Adrenal gland (tissue), 5 donors: ENCODE results near the gene PRPF38B.

ENCODE experiments used
- POLR2A ChIP-seq, 2 donors: fragments of 450-650 bp; IDR thresholded peaks; one replicate each; pipeline ENCODE4 v1.6.1; 2017; ENCODE audit warnings: antibody characterized with exemption in 2 of 2, mild to moderate bottlenecking in 2 of 2, moderate library complexity in 1 of 2
- TF ChIP-seq, protein P1 (sequence below), 6 experiments: fragments of 450-650 bp in 4 of 6; fragments of 200-600 bp in 2 of 6; sonication (generic) in 1 of 6; IDR thresholded peaks; 1 replicate in 5 of 6; 2 replicates in 1 of 6; pipeline versions ENCODE4 v1.5.1 to v1.8.0; 2016 to 2021; ENCODE audit warnings: antibody characterized with exemption in 6 of 6, mild to moderate bottlenecking in 2 of 6, moderate library complexity in 1 of 6
- donor health status: DM: no; HTN: no; CAD: no.

DNA sequence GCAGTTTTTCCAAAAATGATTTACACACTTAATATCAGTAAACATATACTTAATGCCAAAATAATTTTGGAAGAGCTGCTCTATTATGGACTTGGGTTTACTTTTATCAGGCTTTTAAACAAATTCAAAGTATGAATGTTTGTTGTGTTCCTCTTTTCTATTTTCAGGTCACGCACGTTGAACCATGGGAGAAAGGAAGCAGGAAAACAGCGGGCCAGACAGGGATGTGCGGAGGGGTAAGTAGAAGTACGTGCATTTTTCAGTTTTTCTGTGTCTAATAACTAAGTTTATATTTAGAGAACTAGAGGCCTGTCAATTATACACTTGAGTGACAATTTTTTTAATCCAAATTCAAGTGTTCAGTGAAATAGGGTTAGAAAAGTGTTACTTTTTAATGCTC lies 3.4 kb downstream of the PRPF38B start:
- TF ChIP-seq, protein P1, sequence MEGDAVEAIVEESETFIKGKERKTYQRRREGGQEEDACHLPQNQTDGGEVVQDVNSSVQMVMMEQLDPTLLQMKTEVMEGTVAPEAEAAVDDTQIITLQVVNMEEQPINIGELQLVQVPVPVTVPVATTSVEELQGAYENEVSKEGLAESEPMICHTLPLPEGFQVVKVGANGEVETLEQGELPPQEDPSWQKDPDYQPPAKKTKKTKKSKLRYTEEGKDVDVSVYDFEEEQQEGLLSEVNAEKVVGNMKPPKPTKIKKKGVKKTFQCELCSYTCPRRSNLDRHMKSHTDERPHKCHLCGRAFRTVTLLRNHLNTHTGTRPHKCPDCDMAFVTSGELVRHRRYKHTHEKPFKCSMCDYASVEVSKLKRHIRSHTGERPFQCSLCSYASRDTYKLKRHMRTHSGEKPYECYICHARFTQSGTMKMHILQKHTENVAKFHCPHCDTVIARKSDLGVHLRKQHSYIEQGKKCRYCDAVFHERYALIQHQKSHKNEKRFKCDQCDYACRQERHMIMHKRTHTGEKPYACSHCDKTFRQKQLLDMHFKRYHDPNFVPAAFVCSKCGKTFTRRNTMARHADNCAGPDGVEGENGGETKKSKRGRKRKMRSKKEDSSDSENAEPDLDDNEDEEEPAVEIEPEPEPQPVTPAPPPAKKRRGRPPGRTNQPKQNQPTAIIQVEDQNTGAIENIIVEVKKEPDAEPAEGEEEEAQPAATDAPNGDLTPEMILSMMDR (IDR thresholded peaks at IDR 0.05), result no peak
- TF ChIP-seq POLR2A (IDR thresholded peaks at IDR 0.05), result no peak
